GM10266 (cell line): ENCODE data around the gene INPP4B.

Source experiments
- DNase-seq: peaks from one replicate; pipeline ENCODE4 v3.0.0; 2012; ENCODE audit errors: extremely low spot score
- TF ChIP-seq, protein P1 (sequence below): IDR thresholded peaks from 2 replicates; pipeline ENCODE4 v1.5.1; 2012; ENCODE audit warnings: mild to moderate bottlenecking, low read depth; ENCODE audit not compliant: control insufficient read depth, insufficient read depth; ENCODE audit errors: missing control alignments

Gene INPP4B

DNA sequence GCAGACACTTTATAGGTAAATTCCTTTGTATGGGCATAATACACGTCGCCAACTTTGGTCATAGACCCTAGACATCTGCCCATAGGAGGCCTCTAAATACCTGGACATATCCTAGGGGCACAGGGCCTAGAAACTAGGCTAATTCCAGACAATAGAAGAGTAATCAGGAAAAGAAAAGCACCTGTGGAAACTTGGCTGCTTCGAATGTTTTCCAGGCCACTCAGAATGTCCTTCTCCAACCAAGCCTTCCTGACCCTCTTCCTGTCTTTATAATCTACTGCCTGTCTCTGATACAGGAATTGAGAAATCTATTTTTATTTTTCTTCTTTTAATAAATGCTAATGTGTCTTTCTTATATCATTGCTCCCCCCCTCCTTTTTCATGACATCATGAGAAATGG, 716.6 kb downstream of the INPP4B start:
- TF ChIP-seq, protein P1, sequence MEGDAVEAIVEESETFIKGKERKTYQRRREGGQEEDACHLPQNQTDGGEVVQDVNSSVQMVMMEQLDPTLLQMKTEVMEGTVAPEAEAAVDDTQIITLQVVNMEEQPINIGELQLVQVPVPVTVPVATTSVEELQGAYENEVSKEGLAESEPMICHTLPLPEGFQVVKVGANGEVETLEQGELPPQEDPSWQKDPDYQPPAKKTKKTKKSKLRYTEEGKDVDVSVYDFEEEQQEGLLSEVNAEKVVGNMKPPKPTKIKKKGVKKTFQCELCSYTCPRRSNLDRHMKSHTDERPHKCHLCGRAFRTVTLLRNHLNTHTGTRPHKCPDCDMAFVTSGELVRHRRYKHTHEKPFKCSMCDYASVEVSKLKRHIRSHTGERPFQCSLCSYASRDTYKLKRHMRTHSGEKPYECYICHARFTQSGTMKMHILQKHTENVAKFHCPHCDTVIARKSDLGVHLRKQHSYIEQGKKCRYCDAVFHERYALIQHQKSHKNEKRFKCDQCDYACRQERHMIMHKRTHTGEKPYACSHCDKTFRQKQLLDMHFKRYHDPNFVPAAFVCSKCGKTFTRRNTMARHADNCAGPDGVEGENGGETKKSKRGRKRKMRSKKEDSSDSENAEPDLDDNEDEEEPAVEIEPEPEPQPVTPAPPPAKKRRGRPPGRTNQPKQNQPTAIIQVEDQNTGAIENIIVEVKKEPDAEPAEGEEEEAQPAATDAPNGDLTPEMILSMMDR, result no peak

DNA sequence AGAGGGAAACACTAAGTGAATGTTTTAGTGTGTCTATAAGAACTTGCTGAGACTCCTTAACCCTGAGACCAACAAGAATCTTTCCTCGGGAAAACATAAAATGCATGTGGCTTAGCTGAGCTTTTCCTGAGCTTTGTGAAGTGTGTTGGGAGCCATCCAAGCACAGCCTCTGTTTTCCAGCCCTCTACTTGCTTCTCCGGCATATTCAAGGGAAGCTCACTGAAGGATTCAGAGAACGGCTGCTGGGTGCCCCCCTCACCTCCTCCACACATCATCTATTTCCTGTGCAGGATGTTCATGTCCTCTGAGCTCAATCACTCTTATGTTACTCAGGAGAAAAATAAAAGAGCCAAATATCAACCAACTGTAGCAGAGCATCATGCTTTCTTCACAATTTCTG, 717.6 kb downstream of the INPP4B start:
- TF ChIP-seq, protein P1, result no peak
- no peak for DNase-seq

More for the DNA sequence above, 716.6 kb downstream of the INPP4B start:
- DNase-seq, result no peak

DNA sequence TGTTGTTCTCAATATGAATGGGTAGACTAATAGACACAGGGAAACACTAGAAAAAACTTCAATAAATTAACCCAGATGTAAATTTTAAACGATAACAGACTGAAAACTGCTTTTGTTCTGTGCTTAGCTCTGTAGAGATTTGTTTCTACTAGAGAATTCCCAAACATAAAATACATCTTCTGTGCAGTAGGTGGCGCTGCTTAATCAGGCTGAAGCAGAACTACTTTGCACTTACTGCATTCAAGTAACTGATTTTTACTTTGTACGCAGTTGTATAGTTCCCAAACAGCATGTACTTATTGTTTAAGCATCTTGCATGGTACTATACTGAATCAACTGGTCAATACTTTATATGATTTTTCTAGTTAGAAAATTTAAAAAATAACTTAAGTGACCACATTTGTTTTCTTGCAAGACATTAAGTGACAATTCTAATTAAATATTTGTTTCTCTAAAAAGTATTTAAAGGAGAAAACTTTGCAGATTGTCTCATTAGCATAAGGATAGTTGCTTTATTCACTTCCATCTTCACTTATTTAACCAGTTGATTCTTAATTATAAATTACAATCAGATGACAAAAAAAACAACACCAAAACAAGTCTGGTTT, 719.1 kb downstream of the INPP4B start:
- peak; percentile 21 for DNase-seq
- TF ChIP-seq, protein P1, result peak; percentile 75

DNA sequence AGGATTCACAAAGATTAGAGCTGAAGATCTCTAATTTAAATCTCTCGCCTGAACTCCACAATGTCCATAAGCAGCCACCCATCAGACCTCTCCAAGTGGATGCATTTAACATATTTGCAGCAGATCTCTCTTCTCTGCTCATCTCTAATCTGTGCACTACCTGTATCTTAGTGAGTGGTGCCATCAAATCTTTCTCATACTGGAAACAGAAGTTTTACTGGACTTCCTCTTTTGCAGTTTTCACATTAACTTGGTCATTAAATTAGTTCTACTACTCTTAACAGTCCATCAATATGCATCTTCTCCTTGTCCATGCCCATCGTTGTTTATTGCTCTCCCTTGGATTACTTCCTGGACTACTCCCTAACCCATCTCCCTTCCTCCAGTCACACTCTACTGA, 721.2 kb downstream of the INPP4B start:
- TF ChIP-seq, protein P1, result no peak
- no peak for DNase-seq

DNA sequence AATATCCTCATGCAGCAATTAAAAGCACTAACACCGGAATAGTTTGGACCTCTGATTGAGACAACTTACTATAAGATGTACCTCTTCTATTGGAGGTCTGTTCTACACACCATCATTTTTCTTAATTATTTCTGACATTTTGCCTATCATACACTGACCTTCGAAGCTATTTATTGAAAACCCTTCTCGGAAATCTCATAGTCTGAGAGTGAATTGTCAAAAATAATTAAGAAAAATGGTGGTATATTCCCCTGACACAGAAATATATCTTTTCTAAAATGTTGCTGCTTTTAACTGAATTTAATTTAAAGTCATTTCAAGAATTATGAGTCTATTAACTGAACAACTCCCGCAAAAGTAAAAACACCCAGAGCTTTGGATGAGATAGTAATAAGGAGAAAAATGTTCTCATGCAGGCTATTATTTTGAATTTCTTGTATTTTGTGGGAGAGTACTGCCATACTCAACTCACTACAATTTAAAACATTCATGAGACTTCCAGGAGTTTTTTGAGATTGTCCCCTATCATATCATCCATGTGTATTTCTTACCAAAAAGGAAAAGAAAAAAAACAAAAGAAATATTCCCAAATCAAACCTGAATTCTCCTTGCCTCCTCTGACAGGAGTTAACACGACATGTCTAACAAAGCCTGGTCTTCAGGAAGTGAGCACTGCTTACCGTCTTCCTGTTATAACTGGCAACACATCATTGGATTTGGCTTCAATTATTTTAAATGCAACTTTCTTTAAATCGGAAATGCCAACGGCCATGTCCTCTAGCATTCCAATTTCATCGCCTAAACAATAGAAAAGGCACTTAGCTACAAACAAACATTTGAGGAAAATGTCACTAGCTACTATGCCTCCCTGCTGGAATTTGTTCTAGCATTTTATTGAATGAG, 724.4 kb downstream of the INPP4B start:
- no peak for DNase-seq
- TF ChIP-seq, protein P1, result no peak

DNA sequence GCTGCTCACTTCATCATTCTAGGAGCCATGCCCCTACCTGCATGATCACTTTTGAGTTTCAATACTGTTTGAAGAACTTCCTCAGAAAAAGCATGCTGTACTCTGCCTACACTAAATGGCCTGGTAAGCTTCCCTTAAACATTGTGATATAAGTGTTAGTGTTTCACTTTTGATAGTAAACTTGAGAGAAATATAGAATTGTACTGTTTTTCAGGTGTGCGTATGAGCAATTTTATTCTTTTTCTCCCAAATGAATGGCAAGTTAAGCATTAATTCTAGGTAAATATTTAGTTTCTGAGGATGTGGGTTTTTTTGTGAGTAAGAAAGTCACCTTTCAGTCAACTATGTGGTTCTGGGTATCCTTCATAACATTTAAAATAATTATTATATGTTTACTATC, 725.2 kb downstream of the INPP4B start:
- TF ChIP-seq, protein P1, result no peak
- DNase-seq, result no peak

DNA sequence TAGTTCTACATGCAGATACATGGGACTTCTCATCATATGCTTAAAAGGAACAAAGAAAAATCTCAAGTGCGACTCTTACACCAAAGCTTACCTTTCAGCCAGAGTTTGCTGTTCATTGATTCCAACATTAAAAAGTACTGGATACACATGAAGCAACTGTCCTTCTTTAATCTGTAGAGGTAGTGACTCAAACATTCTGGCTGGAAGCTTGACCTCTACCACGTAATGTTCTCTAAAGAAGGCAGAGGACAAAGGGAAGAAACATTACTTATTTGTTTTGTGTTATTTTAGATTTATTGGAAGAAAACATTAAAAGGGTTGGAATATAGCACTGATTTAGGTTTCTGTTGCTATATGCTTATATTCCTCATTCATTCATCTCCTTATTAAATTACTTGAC, 733.6 kb downstream of the INPP4B start:
- no peak for DNase-seq
- TF ChIP-seq, protein P1, result no peak
